Limb (tissue), 2 donors: ENCODE data around the gene ERCC2.
"Not testable (repeated sequence)": the region's sequence is repeated elsewhere in the genome, so short reads cannot be mapped to it uniquely, and the experiment has no call there.

ENCODE experiments used
- DNase-seq, 2 donors: peaks; one replicate each; pipeline ENCODE4 v3.0.0-alpha.2; 2016; ENCODE audit errors: extremely low spot score in 2 of 2

ERCC2 gene

DNA sequence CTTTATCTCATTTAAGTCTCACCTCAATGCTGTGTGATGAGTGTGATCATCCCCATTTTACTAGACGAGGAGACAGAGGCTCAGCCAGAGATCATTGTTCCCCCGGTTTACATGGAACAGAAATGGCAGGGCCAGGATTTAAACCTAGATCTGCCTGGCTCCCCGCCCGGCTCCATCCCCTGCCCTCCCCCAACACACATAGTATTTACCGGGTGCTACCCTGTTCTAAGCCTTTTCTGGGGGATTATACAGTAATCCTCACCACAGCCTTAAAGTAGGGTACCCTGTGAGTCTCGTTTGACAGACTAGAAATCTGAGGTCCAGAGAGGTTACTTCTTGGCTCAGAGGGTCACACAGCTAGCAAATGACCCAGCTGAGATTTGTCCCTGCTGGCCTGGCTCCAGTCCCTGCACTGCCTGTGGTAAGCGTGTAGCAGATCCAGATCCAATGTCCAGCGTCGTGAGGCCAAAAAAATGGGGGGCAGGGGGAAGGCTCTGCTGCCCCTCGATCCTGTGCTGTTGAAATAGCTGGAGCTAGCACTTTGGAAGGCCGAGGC, 33.6 kb downstream of the ERCC2 start:
- DNase-seq: no peak

DNA sequence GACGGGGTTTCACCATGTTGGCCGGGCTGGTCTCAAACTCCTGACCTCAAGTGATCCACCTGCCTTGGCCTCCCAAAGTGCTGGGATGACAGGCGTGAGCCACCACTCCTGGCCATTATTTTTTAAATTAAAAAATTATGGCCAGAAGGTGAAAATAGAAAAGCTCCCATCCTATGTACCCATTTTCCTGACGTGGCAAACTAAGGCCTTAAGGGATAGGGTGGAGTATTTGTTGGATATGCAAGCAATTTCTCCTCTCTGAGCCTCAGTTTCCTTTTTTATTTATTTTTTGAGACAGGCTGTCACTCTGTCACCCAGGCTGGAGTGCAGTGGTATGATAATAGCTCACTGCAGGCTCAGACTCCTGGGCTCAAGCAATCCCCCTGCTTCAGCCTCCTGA, 35.5 kb downstream of the ERCC2 start:
- DNase-seq: not testable (repeated sequence)

DNA sequence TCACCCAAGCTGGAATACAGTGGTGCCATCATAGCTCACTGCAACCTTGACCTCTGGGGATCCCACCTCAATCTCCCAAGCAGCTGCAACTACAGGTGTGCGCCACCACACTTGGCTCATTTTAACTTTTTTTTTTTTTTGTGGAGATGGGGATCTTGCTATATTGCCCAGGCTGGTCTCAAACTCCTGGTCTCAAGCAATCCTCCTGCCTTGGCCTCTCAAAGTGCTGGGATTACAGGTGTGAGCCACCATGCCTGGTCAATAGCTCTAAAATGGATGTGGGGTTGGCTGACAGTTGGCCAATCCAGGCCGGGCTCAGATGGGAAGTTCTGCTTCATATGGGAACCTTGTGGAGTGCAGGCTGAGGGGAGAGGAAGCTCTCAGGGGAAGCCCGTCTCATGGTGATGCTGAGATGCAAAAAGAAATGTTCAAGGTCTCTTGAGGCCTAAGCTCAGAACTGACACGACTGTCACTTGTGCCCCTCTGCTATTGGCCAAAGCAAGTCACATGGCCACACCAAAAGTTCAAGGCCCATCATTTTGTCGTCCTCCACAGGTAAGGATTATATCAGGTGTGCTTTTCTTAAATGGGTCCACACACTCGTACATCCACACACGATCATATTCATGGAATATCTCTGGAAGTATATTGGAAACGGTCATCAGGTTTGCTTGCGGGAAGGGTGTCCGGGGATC, 36.6 kb downstream of the ERCC2 start:
- DNase-seq: no peak

DNA sequence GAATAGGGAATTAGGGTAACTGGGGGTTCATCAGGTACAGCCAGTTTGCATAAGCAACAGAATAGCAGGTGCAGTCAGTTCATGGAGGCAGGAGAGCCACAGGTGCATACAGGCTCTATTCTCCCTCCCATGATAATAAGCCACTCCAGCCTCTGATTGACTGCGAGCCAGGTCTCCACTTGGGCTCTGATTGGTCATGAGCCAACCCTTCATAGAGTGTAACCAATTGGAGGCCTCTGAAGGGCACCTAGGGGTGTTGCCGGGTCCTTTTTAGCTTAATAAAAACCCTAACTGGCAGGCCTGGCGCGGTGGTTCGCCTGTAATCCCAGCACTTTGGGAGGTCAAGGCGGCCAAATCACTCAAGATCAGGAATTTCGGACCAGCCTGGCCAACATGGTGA, 39.0 kb downstream of the ERCC2 start:
- DNase-seq: no peak

DNA sequence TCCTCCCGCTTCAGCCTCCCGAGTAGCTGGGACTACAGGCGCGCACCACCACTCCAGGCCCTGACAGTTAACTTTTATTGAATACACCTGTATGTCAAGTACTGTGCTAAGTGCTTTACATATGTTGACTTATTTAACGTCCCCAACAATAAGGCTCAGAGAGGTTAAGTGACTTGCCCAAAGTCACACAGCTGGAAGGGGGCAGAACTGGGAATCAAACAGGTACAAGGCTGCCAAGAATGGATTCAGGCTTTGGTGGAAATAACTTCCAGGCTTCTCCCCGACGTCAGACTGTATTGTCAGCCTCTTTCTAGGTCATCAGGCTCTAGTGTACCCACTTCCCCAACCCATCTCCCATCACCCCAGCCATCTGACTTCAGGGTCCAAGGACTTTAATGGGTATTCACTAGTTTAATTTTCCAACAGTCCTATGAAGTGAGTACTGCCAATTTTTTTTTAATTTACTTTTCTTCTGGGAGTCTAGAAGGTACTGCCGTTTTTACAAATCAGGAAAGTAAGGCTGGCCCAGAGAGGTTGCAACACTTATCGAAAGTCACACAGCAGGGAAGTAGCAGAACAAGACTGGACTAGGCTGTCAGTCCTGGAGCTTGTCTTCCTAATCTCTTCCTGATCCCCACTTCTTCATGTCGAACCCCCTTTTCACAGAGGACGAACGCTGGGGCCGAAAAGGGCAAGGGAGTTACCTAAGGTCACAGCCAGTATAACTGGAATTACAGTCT, 42.8 kb downstream of the ERCC2 start:
- no peak for DNase-seq

DNA sequence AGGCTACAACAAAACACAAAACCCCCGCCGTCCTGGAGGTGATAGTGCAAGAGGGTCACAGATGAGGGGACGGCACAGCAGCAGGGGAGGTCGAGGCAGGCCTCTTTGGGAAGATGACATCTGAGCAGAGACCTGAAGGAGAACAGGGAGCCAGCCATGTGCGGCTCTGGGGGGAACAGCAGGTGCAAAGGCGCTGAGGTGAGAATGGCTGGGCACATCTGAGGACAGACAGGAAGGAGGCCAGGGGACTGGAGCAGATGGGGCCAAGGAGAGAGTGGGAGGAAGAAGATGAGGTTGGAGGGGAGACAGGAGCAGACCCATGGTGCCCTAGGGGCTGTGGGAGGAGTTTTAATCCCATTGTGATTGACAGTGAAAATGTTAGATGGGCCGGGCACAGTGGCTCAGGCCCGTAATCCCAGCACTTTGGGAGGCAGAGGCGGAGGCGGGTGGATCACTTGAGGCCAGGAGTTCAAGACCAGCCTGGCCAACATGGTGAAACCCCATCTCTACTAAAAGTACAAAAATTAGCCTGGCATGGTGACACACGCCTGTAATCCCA, 45.9 kb downstream of the ERCC2 start:
- no peak for DNase-seq

DNA sequence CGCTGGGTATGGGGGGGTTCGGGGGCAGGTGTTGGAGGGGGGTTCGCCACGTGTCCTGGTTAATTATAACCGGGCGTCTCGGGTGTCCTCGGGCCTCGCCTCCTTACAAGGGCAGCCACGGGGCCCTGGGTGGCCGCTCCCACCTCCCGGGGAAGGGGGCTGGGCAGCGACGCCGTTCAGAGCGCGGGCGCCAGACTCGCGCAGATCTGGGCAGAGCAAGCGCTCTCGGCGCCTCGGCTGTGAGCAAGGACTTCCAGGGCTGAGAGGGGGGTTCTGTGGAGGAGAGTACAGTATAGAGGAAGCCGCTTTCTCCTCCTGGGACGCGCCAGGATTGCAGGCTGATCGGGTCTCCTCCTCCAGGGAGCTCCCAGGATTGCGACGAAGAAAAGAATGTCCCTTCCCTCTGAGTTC, 46.7 kb downstream of the ERCC2 start:
- DNase-seq: peak in 1 of 2 donors; percentile 66

DNA sequence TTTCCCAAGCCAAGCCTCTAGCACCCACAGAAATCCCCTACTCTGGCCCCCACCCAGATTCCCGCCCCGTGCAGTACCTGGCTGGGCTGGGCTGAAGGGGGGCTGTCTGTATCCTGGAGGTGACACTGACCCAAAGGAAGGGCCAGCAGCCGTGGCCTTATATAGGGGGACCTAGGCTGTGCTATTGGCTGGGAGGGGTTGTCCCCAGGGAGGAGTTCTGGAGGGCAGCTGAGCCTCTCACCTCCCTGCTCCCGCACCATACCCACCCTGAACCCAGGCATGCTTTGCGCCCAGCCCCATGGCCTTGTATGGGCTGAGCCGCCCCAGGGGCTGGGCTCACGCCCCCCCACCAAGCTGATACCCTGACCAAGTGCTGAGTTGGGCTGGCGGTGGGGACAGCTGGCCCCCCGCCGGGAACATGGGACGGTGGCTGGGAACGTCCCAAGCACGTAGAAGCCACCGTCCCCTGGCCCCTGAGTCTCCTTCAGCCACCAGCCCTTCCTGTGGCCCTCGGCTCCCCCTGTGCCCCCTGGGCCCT, 47.6 kb downstream of the ERCC2 start, which contains the start of gene CKM:
Gene CKM (minus strand): TSS at position 132 of the 538 bp plus-strand sequence. CDS start 3,162 bp downstream, outside the sequence.
- peak; percentile 20 to 58 for DNase-seq

DNA sequence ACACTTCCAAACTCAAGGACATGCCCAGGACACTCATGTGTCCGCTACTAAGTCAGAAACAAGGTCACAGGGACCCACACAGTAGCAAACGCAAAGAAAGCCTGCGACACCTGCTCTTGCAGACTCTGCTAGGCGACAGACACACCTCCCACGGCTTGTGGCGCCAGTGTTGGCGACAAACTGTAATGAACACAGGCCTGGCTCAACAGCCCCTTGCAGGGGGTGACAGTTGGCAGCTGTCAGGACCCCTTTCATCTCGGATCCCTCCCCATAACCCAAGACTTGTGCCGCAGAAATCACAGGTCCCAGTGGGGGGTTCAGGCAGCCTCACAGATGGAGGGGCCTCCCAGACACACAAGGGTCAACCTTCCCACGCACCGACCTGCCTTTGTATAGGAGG, 48.1 kb downstream of the ERCC2 start:
- no peak for DNase-seq

DNA sequence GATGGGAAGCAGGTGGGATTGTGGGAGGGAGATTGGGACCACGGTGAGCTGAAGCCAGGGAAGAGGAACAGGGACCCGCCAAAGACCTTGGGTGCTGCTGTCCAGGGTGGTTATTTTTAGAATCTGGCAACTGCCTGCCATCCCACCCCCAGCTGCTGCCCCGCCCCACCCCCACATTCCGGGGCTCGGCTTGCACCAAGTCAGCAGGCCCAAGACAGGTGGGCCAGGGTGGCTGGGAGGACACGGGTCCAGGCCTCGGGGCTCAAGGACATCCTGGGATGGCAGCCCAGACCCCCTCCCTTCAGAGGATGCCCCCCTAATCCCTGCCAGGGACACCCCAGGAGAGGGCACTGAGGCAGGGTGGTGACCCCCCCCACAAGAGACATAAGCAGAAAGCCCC, 48.5 kb downstream of the ERCC2 start:
- no peak for DNase-seq

DNA sequence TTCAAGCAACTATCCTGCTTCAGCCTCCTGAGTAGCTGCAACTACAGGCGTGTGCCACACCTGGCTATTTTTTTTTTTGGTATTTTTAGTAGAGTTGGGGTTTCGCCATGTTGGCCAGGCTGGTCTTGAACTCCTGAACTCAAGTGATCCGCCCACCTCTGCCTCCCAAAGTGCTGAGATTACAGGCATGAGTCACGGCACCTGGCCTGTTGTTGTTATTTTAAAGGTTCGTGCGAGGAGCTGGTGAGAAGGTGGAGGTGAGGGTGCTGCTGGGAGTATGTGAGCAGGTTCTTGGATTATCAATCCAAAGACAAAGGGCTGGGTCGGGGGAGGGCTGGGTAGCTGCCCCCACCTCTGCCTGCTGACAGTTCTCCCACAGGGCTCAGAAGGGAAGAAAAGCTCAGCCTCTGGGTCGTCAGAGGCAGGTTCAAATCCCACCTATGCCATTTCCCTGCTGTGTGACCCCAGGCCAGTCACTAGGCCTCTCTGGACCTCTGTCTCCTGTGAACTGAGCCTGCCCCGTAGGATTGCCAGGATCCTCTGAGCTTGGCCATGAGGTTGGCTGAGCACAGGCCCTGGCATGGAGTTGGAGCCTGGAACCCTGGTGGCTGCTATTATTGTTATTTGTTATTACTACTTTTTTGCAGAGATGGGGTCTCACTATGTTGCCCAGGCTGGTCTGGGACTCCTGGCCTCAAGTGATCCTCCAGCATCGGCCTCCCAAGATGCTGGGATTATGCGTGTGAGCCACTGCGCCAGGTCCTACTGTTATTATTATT, 49.2 kb downstream of the ERCC2 start:
- no peak for DNase-seq

DNA sequence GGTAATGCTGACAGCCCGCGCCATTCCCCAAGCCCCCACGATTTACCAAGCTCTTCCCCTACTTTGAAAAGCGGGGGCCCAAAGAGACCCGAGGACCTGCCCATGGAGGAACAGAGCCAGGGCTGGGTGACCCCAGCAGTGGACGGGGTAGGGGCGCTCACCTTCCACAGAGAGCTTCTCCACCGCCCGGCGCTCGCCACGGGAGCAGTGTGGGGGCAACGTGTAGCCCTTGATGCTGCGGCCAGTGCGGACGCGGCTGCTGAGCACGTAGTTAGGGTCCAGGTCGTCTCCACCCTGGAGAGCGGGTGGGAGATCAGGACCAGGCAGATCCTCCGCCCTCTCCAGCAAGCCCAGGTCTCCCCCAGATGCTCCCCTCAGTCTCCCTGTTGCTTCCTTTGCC, 55.1 kb downstream of the ERCC2 start:
- no peak for DNase-seq

DNA sequence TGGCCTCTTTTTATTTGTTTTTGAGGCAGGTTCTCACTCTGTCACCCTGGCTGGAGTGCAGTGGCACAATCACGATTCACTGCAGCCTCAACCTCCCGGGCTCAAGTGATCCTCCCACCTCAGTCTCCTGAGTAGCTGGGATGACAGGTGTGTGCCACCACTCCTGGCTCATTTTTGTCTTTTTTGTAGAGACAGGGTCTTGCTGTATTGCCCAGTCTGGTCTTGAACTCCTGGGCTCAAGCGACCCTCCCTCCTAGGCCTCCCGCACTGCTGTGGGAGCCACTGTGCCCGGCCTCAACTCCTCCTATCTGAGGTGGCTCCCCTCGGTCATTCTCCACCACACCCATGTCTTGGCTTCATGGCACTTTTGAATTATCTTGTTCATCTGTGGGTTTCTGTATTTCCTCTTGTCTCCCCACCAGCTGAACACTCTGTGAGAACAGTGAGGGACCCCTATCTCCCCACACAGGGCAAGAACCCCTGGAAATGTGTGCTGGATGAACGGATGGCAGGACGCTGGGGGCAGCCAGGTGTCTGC, 55.6 kb downstream of the ERCC2 start:
- no peak for DNase-seq

DNA sequence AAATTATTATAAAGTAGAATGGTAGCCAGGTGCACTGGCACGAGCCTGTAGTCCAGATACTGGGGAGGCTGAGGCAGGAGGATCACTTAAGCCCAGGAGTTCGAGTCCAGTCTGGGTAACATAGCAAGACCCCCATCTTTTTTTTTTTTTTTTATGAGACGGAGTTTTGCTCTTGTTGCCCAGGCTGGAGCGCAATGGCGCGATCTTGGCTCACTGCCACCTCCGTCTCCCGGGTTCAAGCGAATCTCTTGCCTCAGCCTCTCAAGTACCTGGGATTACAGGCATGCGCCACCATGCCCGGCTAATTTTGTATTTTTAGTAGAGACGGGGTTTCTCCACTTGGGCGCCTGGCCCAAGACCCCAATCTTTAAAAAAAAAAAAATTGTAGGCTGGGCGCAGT, 58.1 kb downstream of the ERCC2 start:
- not testable (repeated sequence) for DNase-seq

DNA sequence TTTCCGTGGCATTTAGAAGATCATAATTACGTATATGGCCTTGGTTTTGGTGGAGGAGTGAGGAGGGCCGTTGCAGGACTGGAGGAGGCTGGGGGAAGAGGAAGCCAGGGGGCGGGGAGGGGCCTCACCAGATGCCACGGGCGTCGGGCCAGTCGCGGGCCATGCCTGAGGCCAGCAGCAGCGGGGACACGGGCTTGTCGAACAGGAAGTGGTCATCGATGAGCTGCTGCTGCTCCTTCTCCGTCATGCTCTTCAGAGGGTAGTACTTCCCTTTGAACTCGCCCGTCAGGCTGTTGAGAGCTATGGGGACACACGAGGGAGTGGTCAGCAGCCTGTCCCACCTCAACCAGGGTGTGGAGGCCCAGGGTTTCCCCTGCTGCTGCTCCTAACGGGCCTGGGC, 58.8 kb downstream of the ERCC2 start:
- DNase-seq: no peak

DNA sequence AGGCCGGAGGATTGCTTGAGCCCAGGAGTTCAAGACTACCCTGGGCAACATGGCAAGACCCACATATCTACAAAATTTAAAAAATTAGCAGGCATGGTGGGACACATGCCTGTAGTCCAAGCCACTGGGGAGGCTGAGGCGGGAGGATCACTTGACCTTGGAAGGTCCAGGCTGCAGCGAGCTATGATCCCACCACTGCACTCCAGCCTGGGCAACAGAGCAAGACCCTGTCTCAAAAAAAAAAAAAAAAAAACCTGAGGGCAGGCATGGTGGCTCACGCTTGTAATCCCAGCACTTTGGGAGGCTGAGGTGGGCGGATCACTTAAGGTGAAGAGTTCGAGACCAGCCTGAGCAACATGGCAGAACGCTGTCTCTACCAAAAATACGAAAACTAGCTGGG, 61.1 kb downstream of the ERCC2 start:
- DNase-seq: not testable (repeated sequence)

DNA sequence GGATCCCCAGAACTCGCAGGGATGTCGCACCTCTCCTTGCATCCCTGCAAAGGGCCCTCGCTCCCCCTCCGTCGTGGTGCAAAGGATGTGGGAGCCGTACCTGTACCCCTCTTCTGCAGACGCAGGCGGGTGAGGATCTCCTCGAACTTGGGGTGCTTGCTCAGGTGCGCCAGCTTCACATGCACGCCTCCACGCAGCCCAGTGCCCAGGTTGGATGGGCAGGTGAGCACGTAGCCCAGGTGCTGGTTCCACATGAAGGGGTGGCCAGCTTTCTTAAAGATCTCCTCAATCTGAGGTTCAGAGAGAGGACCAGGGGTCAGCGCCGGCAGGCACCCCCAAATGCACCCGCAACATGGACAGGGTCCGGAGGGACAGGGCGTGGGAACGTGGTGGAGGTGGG, 63.0 kb downstream of the ERCC2 start:
- DNase-seq: no peak

DNA sequence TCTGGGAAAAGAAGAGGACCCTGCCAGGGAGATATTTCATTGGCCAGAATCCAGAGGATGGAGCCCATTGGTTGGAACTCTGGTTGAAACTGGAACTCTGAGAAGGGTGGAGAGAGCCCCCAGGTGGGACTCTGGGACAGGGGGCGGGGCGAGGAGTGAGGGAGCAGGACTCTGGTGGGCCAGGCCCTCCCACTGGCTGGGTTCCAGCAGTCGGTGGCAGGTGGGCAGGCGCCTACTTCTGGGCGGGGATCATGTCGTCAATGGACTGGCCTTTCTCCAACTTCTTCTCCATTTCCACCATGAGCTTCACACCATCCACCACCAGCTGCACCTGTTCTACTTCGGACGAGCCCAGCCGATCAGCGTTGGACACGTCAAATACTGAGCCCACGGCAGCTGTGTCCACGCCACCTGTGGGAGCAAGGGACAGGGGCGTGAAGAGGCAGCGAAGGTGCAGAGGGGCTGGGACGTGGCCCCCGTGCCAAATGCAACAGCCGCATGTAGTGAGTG, 63.8 kb downstream of the ERCC2 start:
- peak; percentile 24 to 72 for DNase-seq

DNA sequence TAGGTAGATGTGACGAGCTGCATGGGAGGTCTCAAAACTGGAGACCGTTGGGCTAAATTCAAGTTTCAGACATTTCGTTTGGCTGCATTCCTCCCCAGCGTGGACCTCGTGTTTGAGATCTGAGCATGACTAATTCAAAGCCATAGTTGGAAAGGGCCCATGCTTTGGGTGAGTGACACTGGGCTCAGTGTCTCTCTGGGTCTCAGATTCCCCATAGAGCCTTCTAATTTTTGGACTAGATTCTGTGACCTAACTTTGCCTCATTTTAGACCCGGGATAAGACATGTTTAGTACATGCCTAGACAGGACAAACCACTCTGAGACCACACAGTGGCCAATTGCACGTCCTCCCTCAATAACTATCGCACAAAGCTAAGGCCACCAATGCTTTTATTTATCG, 64.3 kb downstream of the ERCC2 start:
- no peak for DNase-seq

DNA sequence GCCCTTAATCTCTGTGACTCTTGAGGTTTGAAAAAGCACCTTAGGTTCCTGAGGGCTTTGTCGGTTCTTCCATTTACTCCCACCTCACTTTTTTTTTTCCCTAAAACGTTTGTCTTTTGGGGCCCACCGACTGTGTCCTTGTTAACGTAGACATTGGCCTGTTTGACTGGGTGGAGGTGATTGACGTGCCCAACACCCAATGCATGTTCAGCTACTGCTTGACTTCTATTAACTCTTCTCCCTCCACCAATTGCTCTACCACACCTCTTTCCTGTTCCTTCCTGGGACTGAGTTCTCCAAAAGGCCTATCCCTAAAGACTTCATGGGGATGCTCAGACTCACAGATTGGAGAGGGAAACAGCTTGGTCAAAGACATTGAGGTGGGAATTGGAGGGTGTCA, 65.0 kb downstream of the ERCC2 start:
- DNase-seq: no peak

DNA sequence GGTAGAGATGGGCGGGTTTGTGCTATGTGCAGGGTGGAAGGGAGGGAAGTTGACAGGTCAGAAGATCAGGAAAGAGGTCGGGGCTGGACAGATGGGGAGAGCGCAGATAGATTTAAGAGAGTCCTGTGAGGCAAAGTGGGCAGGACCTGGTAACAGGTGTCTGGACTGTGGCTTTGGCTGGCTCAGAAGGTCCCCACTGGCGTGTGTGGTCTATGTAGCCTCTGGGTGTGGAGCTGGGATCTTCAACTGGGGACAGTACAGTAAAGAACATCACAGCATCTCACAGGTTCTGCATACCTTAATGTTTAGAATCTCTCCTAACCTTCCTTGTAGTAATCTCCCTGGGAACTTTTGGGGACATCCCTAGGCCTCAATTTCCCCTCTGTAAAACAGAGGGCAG, 65.4 kb downstream of the ERCC2 start:
- DNase-seq: no peak
